ENCODE measurements around the gene MFSD2A.
A peak's percentile ranks its signal among the peaks of the same experiment; 100 is the strongest.
"Not testable (repeated sequence)": the region's sequence is repeated elsewhere in the genome, so short reads cannot be mapped to it uniquely, and the experiment has no call there.

The MFSD2A gene

GRCh38 chr1:39954870-39955546 lies at the start of gene MFSD2A:
TSS of gene MFSD2A (plus strand) at chr1:39955145. CDS start at chr1:39955293, 148 bp downstream.
- Mint-ChIP-seq H3K4me1 (peaks cover 28% of the 10 kb centered on the region), H3K9me3 (no peaks in the 10 kb centered on the region), H3K27ac (peak within 1 kb of the TSS; percentile 94), H3K27me3 (no peaks in the 10 kb centered on the region), H3K4me3 (peak within 1 kb of the TSS; percentile 96), H3K36me3 (peaks cover 12% of the 10 kb centered on the region)

- H3K4me1 Mint-ChIP-seq: no peaks in the 10 kb centered on the region
- peaks cover 39% of the 10 kb centered on the region for H3K27me3 Mint-ChIP-seq
- H3K4me3 Mint-ChIP-seq: no peak overlapping the region
- no peak overlapping the region for H3K27ac Mint-ChIP-seq
- H3K9me3 Mint-ChIP-seq: peaks cover 16% of the 10 kb centered on the region
- H3K36me3 Mint-ChIP-seq: peaks cover 7% of the 10 kb centered on the region
These were observed 49.8 kb upstream of the MFSD2A start for GRCh38 chr1:39905172-39905571.

DNA sequence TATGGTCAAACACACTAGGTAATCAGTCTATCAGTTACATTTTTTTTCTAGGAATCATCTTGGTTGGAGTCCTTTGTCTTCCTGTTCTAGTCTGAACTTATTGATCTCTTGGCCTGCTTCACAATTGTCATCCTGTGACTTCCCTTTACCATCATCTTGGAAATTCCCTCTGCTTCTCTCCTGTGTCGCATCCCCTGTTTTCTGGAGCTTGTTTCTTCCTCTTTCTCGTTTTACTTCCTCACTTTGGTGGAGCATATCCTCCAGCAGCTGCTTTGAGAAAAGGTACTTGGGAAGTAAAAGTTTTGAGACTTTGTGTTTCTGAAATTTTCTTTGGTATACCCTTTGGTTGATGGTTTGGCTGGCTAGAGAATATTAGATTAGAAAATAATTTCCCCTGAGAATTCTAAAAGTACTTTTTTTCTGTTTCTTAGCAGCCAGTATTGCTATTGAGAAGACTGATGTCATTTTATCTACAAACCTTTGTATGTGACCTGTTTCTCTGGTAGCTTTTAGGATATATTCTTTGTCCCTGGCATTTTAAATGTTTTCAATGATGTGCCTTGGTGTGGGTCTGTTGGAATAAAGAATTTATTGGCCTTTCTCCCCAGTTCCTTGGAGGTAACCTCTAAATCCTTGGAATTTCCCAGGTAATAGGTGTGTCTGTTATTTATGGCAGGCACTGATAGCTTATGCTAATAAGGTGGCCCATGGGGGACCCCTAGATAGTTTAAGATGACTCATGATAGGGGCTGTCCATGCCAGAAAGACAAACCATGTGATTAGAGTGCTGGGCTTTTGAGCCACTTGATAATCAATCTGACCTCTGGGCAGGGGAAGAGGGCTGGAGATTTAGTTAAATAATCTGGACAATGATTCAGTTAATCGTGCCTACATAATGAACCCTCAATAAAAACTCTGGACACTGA lies 47.2 kb upstream of the MFSD2A start:
- Mint-ChIP-seq H3K36me3 (peaks cover 7% of the 10 kb centered on the region), H3K27ac (no peak overlapping the region), H3K9me3 (peaks cover 16% of the 10 kb centered on the region), H3K27me3 (peaks cover 36% of the 10 kb centered on the region), H3K4me3 (no peak overlapping the region), H3K4me1 (no peaks in the 10 kb centered on the region)

GRCh38 chr1:39908534-39908933 lies 46.4 kb upstream of the MFSD2A start:
- H3K36me3 Mint-ChIP-seq: peaks cover 7% of the 10 kb centered on the region
- no peaks in the 10 kb centered on the region for H3K4me1 Mint-ChIP-seq
- H3K27ac Mint-ChIP-seq: no peak overlapping the region
- H3K27me3 Mint-ChIP-seq: peaks cover 31% of the 10 kb centered on the region
- peaks cover 16% of the 10 kb centered on the region for H3K9me3 Mint-ChIP-seq
- no peak overlapping the region for H3K4me3 Mint-ChIP-seq

DNA sequence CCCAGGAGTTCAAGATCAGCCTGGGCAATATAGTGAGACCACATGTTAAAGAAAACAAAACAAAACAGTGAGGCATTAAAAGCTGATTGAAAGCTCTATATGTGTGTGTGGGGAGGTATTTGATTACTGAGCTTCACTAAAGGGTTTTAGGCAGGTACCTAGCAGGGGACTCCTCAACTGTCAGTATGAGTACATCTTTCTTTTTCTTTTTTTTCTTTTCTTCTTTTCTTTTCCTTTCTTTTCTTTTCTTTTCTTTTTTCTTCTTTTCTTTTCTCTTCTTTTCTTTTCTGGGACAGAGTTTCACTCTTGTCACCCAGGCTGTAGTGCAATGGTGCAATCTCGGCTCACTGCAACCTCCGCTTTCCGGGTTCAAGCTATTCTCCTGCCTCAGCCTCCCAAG lies 44.7 kb upstream of the MFSD2A start:
- Mint-ChIP-seq H3K4me3 (no peak overlapping the region), H3K27me3 (peaks cover 22% of the 10 kb centered on the region), H3K27ac (no peak overlapping the region), H3K36me3 (peaks cover 7% of the 10 kb centered on the region), H3K9me3 (peaks cover 16% of the 10 kb centered on the region), H3K4me1 (no peaks in the 10 kb centered on the region)

DNA sequence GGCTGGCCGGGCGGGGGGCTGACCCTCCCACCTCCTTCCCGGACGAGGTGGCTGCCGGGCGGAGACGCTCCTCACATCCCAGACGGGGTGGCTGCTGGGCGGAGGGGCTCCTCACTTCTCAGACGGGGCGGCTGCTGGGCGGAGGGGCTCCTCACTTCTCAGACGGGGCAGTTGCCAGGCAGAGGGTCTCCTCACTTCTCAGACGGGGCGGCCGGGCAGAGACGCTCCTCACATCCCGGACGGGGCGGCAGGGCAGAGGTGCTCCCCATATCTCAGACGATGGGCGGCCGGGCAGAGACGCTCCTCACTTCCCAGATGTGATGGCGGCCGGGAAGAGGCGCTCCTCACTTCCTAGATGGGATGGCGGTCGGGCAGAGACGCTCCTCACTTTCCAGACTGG lies 41.8 kb upstream of the MFSD2A start:
- H3K27ac Mint-ChIP-seq, H3K4me1 Mint-ChIP-seq, H3K9me3 Mint-ChIP-seq, H3K27me3 Mint-ChIP-seq, H3K36me3 Mint-ChIP-seq, H3K4me3 Mint-ChIP-seq: not testable (repeated sequence)

GRCh38 chr1:39915499-39916129 lies 39.3 kb upstream of the MFSD2A start:
- Mint-ChIP-seq H3K4me1 (no peaks in the 10 kb centered on the region), H3K4me3 (no peak overlapping the region), H3K36me3 (no peaks in the 10 kb centered on the region), H3K9me3 (no peaks in the 10 kb centered on the region), H3K27ac (no peak overlapping the region), H3K27me3 (peaks cover 4% of the 10 kb centered on the region)

DNA sequence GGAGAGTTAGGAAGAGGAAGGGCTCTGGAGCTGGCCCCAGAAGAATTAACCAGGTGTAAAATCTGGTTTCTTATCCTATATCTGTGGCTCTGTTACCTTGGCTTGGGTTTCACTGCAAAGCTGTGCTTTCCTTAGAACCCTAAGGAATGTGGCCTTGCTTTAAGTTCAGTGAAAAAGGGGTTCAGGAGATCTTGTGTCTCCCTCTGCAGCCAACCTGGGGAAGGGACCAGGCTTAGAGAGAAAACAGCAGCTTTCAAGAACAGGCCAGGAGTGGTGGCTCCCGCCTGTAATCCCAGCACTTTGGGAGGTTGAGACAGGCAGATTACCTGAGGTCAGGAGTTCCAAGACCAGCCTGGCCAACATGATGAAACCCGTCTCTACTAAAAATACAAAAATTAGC lies 37.1 kb upstream of the MFSD2A start:
- H3K27ac Mint-ChIP-seq: peak overlapping the region; percentile 14
- no peaks in the 10 kb centered on the region for H3K27me3 Mint-ChIP-seq
- H3K36me3 Mint-ChIP-seq: no peaks in the 10 kb centered on the region
- no peaks in the 10 kb centered on the region for H3K9me3 Mint-ChIP-seq
- H3K4me3 Mint-ChIP-seq: no peak overlapping the region
- no peaks in the 10 kb centered on the region for H3K4me1 Mint-ChIP-seq

- Mint-ChIP-seq H3K4me1 (no peaks in the 10 kb centered on the region), H3K4me3 (no peak overlapping the region), H3K27ac (no peak overlapping the region), H3K9me3 (no peaks in the 10 kb centered on the region), H3K27me3 (no peaks in the 10 kb centered on the region), H3K36me3 (no peaks in the 10 kb centered on the region)
These were observed 35.4 kb upstream of the MFSD2A start for GRCh38 chr1:39919545-39919944.

- no peak overlapping the region for H3K27ac Mint-ChIP-seq
- H3K4me1 Mint-ChIP-seq: no peaks in the 10 kb centered on the region
- no peak overlapping the region for H3K4me3 Mint-ChIP-seq
- no peaks in the 10 kb centered on the region for H3K36me3 Mint-ChIP-seq
- H3K27me3 Mint-ChIP-seq: no peaks in the 10 kb centered on the region
- H3K9me3 Mint-ChIP-seq: no peaks in the 10 kb centered on the region
These were observed 32.7 kb upstream of the MFSD2A start for GRCh38 chr1:39922251-39922688.

DNA sequence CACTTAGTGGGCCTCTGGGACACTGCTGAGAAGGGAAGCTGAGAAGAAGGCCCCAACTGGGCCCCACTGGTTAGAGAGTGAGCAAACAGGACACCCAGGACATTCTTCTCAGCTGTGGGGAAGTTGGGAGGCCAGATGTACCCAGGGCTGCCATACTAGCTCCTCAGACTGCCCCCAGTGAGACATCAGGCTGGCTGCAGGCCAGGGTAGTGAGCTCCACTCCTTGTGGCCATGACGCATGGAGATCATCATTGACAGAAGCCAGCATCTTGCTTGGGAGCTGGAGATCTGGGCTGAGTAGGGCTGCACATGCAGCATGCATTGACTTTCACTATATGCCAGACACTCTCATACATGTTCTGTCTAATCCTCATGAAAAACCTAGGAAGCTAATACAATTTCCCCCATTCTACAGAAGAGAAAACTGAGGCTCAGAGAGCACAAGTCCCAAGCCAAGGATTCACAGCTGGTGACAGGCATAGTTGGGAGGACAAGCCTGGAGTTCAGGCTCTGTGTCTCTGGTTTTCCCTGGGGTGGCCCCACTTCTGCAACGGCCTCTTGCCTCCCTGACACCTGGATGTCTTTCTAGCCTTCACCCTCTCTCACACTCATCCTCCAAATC lies 29.1 kb upstream of the MFSD2A start:
- H3K4me1 Mint-ChIP-seq: no peaks in the 10 kb centered on the region
- H3K9me3 Mint-ChIP-seq: no peaks in the 10 kb centered on the region
- H3K27ac Mint-ChIP-seq: no peak overlapping the region
- no peak overlapping the region for H3K4me3 Mint-ChIP-seq
- no peaks in the 10 kb centered on the region for H3K27me3 Mint-ChIP-seq
- H3K36me3 Mint-ChIP-seq: no peaks in the 10 kb centered on the region

DNA sequence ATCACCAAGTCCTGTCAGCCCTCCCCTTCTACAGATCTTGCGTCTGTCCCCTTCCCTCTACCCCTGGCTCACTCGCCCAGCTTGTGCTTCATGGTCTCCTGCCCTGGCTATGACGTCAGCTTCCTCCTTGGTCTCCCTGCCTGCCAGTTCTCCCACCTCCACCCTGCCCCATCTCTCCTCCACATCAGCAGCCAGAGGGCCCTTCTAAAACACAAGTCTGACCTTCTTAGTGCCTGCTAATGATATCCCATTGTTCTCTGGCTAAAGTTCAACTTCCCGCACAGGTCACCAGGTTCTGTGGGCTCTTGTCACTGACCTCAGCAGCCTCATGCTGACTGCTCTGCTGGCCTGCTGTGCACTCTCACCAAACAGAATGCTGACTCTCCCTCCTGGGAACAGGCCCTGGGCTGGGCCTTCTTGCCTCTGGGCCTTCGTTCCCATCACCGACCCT lies 28.6 kb upstream of the MFSD2A start:
- Mint-ChIP-seq H3K36me3 (no peaks in the 10 kb centered on the region), H3K4me1 (no peaks in the 10 kb centered on the region), H3K4me3 (no peak overlapping the region), H3K27me3 (no peaks in the 10 kb centered on the region), H3K9me3 (no peaks in the 10 kb centered on the region), H3K27ac (no peak overlapping the region)

DNA sequence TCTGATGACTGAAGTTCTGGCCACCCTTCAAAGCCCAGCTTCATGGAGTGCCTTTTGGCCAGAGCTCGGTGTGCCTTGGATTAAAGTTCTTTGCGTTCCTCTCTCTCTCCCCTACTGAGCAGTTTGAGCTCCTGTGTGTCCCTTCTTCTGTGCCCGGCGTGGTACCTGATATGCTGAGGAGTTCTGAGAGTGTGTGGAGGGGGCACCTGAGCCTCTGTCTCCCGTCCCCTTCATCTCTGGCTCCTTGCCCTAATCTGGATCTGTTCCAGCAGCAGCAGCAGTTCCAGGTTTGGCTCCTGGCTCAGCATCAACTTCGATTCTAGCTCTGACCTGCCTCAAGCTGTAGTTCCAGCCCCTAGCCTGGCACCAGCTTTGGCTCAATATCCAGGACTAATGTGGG lies 28.1 kb upstream of the MFSD2A start:
- H3K36me3 Mint-ChIP-seq: no peaks in the 10 kb centered on the region

DNA sequence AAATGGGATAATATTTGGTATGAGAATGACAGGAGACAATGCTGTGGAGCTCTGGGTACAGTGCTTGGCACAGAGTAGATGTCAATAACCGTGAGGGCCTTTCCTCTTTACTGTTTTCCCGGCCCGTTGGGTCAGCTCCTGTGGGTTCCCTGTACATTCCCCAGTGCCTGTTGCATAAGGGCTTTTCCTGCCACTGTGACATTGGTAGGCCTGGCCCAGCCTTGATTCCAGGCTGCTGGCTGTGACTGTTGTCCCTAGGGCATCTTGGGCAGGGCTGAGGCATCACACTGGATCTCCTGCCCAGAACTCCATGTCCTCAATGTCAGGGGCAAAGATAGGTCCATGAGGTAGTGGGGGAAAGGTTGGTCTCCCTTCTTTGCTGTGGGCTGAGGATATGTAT lies 27.4 kb upstream of the MFSD2A start:
- Mint-ChIP-seq H3K27me3 (no peaks in the 10 kb centered on the region), H3K4me1 (no peaks in the 10 kb centered on the region), H3K27ac (no peak overlapping the region), H3K4me3 (no peak overlapping the region), H3K36me3 (no peaks in the 10 kb centered on the region), H3K9me3 (no peaks in the 10 kb centered on the region)

More for the DNA sequence above, 28.1 kb upstream of the MFSD2A start:
- Mint-ChIP-seq H3K9me3 (no peaks in the 10 kb centered on the region), H3K4me3 (no peak overlapping the region), H3K27ac (no peak overlapping the region), H3K4me1 (no peaks in the 10 kb centered on the region), H3K27me3 (no peaks in the 10 kb centered on the region)

- Mint-ChIP-seq H3K27ac (no peak overlapping the region), H3K27me3 (no peaks in the 10 kb centered on the region), H3K4me1 (no peaks in the 10 kb centered on the region), H3K9me3 (no peaks in the 10 kb centered on the region), H3K4me3 (no peak overlapping the region), H3K36me3 (no peaks in the 10 kb centered on the region)
These were observed 25.9 kb upstream of the MFSD2A start for GRCh38 chr1:39928809-39929587.
